GM12891 (cell line): ENCODE results near the gene RASGRF2.

Experiments
- DNase-seq: peaks from one replicate; pipeline ENCODE4 v3.0.0; 2011; ENCODE audit warnings: low spot score; ENCODE audit not compliant: insufficient read length
- FAIRE-seq: peaks from 2 replicates; lab custom pipeline; 2011; peaks lifted over from hg19 to GRCh38; lab: Jason Lieb, UNC
- PAX5 ChIP-seq: IDR thresholded peaks from 2 replicates; pipeline ENCODE4 v1.6.1; 2011; ENCODE audit warnings: low read length, moderate library complexity, mild to moderate bottlenecking; ENCODE audit not compliant: insufficient read depth, severe bottlenecking
- POLR2A ChIP-seq: IDR thresholded peaks from 2 replicates; pipeline ENCODE4 v1.6.1; 2011; ENCODE audit warnings: low read depth, low read length, control low read depth
- POLR2AphosphoS5 ChIP-seq: IDR thresholded peaks from 2 replicates; pipeline ENCODE4 v1.6.1; 2011; ENCODE audit warnings: low read depth, low read length, control low read depth
- POU2F2 ChIP-seq: IDR thresholded peaks from 2 replicates; pipeline ENCODE4 v1.6.1; 2011; ENCODE audit warnings: low read depth, mild to moderate bottlenecking, control low read depth, low read length, moderate library complexity
- SPI1 ChIP-seq: IDR thresholded peaks from 2 replicates; pipeline ENCODE4 v1.6.1; 2011; ENCODE audit warnings: low read depth, low read length, control low read depth
- TAF1 ChIP-seq: IDR thresholded peaks from 2 replicates; pipeline ENCODE4 v1.6.1; 2011; ENCODE audit warnings: low read depth, low read length, control low read depth

RASGRF2 gene

GRCh38 chr5:81161012-81161601, 200.9 kb downstream of the RASGRF2 start:
- no peak for TF ChIP-seq POLR2AphosphoS5
- TF ChIP-seq PAX5: peak; percentile 73
- no peak for TF ChIP-seq POU2F2
- no peak for TF ChIP-seq TAF1
- TF ChIP-seq SPI1: no peak
- FAIRE-seq: peak; percentile 92
- peak; percentile 25 for DNase-seq

DNA sequence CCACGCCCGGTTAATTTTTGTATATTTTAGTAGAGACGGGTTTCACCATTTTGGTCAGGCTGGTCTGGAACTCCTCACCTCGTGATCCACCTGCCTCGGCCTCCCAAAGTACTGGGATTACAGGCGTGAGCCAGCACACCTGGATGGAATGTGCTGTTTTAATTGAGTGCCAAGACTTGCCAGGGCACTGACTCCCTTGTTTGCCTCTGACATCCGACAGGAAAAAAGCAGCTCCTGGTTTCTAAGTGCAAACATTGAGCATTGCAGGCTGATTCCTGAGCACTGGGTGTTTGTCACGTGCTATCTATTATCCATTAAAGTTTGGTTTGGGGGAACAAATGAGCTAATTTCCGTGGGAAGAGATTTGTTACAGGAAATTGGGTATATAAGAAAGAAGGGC, 202.3 kb downstream of the RASGRF2 start:
- TF ChIP-seq POU2F2 (no peak), TAF1 (no peak), SPI1 (no peak), POLR2AphosphoS5 (no peak), PAX5 (no peak), POLR2A (no peak)
- DNase-seq (no peak), FAIRE-seq (no peak)

GRCh38 chr5:81163651-81164050, 203.5 kb downstream of the RASGRF2 start:
- TF ChIP-seq TAF1: no peak
- TF ChIP-seq SPI1: no peak
- TF ChIP-seq POU2F2: no peak
- FAIRE-seq (peak; percentile 5), DNase-seq (no peak)

DNA sequence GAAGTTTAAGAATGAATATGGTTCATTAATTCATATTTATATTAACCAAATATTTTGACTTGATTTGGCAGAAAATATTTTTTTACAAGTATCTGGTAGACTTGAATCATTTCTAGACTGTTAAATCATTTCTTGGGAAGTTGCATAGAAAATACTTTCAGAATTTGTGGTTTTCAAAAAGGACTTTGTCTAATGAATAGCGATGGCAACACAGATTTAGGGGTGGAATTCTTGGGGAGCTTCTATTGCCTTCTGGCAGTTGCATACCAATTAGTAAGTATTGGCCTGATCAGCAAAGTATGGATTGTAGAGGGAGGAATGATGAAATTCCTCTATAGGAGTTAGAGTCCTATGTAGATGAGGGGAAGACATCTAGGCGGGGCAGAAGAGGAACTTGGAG, 204.3 kb downstream of the RASGRF2 start:
- TF ChIP-seq SPI1: no peak
- no peak for TF ChIP-seq POU2F2
- TF ChIP-seq PAX5: no peak
- TF ChIP-seq POLR2AphosphoS5: no peak
- DNase-seq: no peak
- no peak for FAIRE-seq

DNA sequence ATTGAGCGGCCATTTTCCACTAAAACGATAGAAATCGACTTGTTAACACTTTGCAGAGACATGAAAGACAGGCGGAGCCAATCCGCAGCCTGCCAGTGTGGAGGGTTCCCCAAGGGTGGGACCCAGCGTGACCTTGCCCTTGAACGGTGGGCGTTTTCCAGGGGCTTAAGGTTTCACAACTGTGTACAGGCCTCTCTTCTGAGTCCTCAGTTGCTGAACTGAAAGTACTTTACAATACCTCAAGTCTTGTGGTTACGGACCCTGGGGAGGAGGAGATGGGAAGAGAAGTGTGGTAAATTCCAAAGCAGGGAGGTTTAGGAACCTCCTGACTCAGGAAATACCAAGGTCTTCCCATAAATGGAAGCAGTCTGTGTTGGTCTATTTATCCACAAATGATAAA, 204.8 kb downstream of the RASGRF2 start:
- DNase-seq (no peak), FAIRE-seq (no peak)
- TF ChIP-seq SPI1 (no peak), POU2F2 (no peak)

DNA sequence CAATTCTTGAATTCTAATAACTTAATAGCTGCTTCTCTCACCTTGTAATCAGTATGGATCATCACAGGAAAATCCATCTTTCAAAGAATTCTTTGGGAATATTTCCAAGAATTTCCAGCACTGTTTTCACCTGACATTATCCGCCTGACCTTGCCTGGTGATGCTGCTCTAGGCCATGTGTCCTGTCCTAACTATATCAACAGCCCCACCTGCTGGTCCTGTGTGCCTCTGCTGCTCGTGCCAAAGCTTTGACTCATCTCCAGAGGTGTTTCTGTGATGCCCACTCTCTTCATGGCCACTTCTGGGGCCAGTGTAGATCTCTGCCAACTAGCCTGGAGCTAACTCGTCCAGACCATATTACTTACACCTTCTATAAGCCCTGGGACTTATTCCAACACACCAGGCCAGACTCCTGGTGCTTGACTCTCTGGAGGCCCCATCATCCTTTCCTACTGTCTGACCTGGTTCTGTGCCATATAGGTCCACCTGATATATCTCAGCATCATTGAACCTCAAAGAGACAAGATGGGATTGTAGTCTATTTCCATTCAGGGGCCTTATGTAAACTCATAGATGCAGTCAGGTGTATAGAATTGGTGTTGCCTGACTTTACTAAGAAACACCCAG, 205.4 kb downstream of the RASGRF2 start:
- FAIRE-seq (peak; percentile 95), DNase-seq (peak; percentile 46)
- TF ChIP-seq SPI1: no peak
- no peak for TF ChIP-seq POLR2A

DNA sequence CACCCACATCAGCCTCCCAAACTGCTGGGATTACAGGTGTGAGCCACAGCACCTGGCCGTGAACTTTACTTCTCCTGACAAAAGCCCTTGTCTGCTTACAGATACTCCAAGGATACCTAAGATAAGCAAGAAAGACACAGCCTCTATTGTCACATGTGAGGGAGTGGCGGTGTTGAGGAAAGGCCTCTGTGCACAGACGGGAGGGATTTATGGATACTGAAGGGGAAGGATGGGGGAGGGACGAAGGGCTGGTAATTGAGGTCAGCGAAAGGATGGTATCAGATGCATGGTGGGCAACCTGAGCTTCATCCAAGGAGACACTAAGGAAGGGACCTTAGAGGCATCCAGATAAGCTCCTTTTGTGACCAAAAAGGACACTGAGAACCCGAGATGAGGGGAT, 206.3 kb downstream of the RASGRF2 start:
- FAIRE-seq (no peak), DNase-seq (no peak)
- TF ChIP-seq POLR2A (no peak), POLR2AphosphoS5 (no peak), POU2F2 (no peak), SPI1 (no peak), TAF1 (no peak), PAX5 (no peak)

DNA sequence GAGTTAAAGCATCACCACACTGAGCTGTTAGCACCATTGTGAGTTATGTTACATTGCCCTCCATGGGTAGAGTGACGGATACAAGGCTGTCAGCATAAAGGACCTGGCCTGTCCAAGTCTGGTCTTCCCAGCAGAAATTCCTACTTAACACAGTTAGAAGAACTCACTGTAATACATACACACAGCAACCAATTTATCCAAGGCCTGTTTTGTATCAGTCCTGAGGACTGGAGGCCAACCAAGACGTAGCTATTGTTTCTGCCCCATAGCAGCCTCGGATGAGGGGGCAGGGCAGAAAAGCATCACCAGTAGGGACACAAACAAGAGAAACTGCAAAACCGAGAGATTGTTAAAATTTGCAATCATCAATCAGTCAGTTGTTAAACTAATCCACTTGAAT, 206.9 kb downstream of the RASGRF2 start:
- FAIRE-seq (no peak), DNase-seq (no peak)
- TF ChIP-seq POU2F2: no peak
- no peak for TF ChIP-seq TAF1
- TF ChIP-seq SPI1: no peak
- no peak for TF ChIP-seq POLR2AphosphoS5
- TF ChIP-seq PAX5: no peak
- no peak for TF ChIP-seq POLR2A

- no peak for DNase-seq
- TF ChIP-seq POU2F2 (no peak), SPI1 (no peak), TAF1 (no peak), POLR2A (no peak), PAX5 (no peak), POLR2AphosphoS5 (no peak)
- no peak for FAIRE-seq
Measured at GRCh38 chr5:81167544-81167943, 207.4 kb downstream of the RASGRF2 start.

DNA sequence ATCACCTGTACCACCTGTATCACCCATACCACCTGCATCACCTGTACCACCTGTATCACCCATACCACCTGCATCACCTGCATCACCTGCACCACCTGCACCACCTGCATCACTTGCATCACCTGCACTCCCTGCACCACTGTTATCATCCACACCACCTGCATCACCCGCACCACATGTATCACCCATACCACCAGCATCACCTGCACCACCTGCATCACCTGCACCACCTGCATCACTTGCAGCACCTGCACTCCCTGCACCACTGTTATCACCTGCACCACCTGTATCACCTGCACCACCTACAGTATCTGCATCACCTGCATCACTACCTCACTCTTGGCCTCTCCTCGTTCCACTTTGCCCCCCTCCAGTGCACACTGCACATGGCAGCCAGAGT, 209.8 kb downstream of the RASGRF2 start:
- FAIRE-seq (peak; percentile 43), DNase-seq (no peak)
- TF ChIP-seq PAX5: no peak
- no peak for TF ChIP-seq SPI1
- TF ChIP-seq POLR2AphosphoS5: no peak
- TF ChIP-seq POLR2A: no peak
- TF ChIP-seq TAF1: no peak
- TF ChIP-seq POU2F2: no peak
